ENCODE results near the gene FKBP11.

GRCh38 chr12:48943221-48943620 lies 17.9 kb upstream of the FKBP11 start:
- TF ChIP-seq CTCF (IDR thresholded peaks at IDR 0.05) (no peak), EP300 (IDR thresholded peaks at IDR 0.05) (no peak), POLR2AphosphoS5 (IDR thresholded peaks at IDR 0.05) (no peak), POLR2A (IDR thresholded peaks at IDR 0.05; ENCODE audit: low read depth) (no peak)
